HEK293 (cell line): Measurements from ENCODE around the gene LPP.

Experiments
- CTCF ChIA-PET: fragments of 350-600 bp; formaldehyde crosslinking; extraction: SDS; loops from one replicate; lab custom pipeline; 2021; ENCODE audit warnings: antibody characterized with exemption; lab: Yijun Ruan, JAX
- POLR2A ChIA-PET: fragments of 300-600 bp; formaldehyde crosslinking; extraction: SDS; loops from one replicate; lab custom pipeline; 2020; ENCODE audit warnings: antibody characterized with exemption, inconsistent platforms; lab: Yijun Ruan, JAX
- H3K27ac ChIP-seq: fragments of 200-500 bp; sonication (Bioruptor generic); 2 replicates; pipeline ENCODE4 v1.5.1; 2014; ENCODE audit warnings: low read depth, low read length, control low read depth, inconsistent platforms; ENCODE audit errors: extremely low read depth
- H3K36me3 ChIP-seq, 2 experiments: fragments of 200-500 bp in 1 of 2; sonication (Bioruptor generic) in 1 of 2; 1 replicate in 1 of 2; 2 replicates in 1 of 2; pipeline ENCODE4 v1.5.1; 2014 to 2017; ENCODE audit warnings: inconsistent platforms in 2 of 2, low read length in 2 of 2; ENCODE audit not compliant: control insufficient read depth in 2 of 2, insufficient read depth in 1 of 2
- H3K4me1 ChIP-seq: fragments of 200-500 bp; sonication (Bioruptor generic); 2 replicates; pipeline ENCODE4 v1.5.1; 2014; ENCODE audit warnings: mild to moderate bottlenecking, low read length, inconsistent platforms; ENCODE audit not compliant: control insufficient read depth, insufficient read depth
- H3K4me3 ChIP-seq: 2 replicates; pipeline ENCODE4 v1.5.1; 2011; ENCODE audit warnings: low read depth, mild to moderate bottlenecking, control low read depth, low read length, moderate library complexity
- H3K9me3 ChIP-seq: fragments of 200-500 bp; sonication (Bioruptor generic); 2 replicates; pipeline ENCODE4 v1.5.1; 2014; ENCODE audit warnings: low read depth, low read length, inconsistent platforms; ENCODE audit not compliant: control insufficient read depth, insufficient read depth
- BCL11B ChIP-seq: fragments of 450-650 bp; formaldehyde crosslinking; IDR thresholded peaks from 2 replicates; pipeline ENCODE4 v1.5.1; 2016; ENCODE audit warnings: low read depth, missing biosample characterization, missing genetic modification characterization
- MYNN ChIP-seq: fragments of 450-650 bp; formaldehyde crosslinking; IDR thresholded peaks from 2 replicates; pipeline ENCODE4 v1.5.1; 2016; ENCODE audit warnings: missing biosample characterization, missing genetic modification characterization, borderline replicate concordance
- PRDM1 ChIP-seq: fragments of 450-650 bp; formaldehyde crosslinking; IDR thresholded peaks from 2 replicates; pipeline ENCODE4; 2016; ENCODE audit warnings: missing biosample characterization, missing genetic modification characterization
- SETDB1 ChIP-seq: IDR thresholded peaks from one replicate; pipeline ENCODE4 v1.6.1; 2017; ENCODE audit warnings: mild to moderate bottlenecking, low read length, moderate library complexity, mixed read lengths; ENCODE audit not compliant: insufficient read length
- ZBTB21 ChIP-seq: fragments of 450-650 bp; formaldehyde crosslinking; IDR thresholded peaks from 2 replicates; pipeline ENCODE4 v1.5.1; 2017; ENCODE audit warnings: missing biosample characterization, missing genetic modification characterization
- ZBTB7A ChIP-seq: fragments of 450-650 bp; formaldehyde crosslinking; IDR thresholded peaks from 2 replicates; pipeline ENCODE4 v1.5.1; 2016; ENCODE audit warnings: low read depth, missing biosample characterization, missing genetic modification characterization
- ZIC2 ChIP-seq: fragments of 450-650 bp; formaldehyde crosslinking; IDR thresholded peaks from 2 replicates; pipeline ENCODE4 v1.5.1; 2016; ENCODE audit warnings: missing biosample characterization, missing genetic modification characterization
- ZNF146 ChIP-seq: fragments of 450-650 bp; formaldehyde crosslinking; IDR thresholded peaks from 2 replicates; pipeline ENCODE4 v1.5.1; 2016; ENCODE audit warnings: missing biosample characterization, missing genetic modification characterization
- ZNF157 ChIP-seq: fragments of 450-650 bp; formaldehyde crosslinking; IDR thresholded peaks from 2 replicates; pipeline ENCODE4 v1.5.1; 2016; ENCODE audit warnings: missing biosample characterization, missing genetic modification characterization
- ZNF24 ChIP-seq: fragments of 450-650 bp; formaldehyde crosslinking; IDR thresholded peaks from 2 replicates; pipeline ENCODE4 v1.5.1; 2016; ENCODE audit warnings: missing biosample characterization, missing genetic modification characterization
- ZNF37A ChIP-seq: fragments of 450-650 bp; IDR thresholded peaks from 2 replicates; pipeline ENCODE4 v1.5.1; 2018; ENCODE audit warnings: missing biosample characterization, missing genetic modification characterization
- ZNF391 ChIP-seq: fragments of 450-650 bp; formaldehyde crosslinking; IDR thresholded peaks from 2 replicates; pipeline ENCODE4 v1.5.1; 2016; ENCODE audit warnings: low read depth, missing biosample characterization, missing genetic modification characterization, borderline replicate concordance
- ZNF394 ChIP-seq: fragments of 450-650 bp; formaldehyde crosslinking; IDR thresholded peaks from 2 replicates; pipeline ENCODE4 v1.5.1; 2016; ENCODE audit warnings: missing biosample characterization, missing genetic modification characterization, mild to moderate bottlenecking, moderate library complexity, borderline replicate concordance
- ZNF544 ChIP-seq: fragments of 450-650 bp; formaldehyde crosslinking; IDR thresholded peaks from 2 replicates; pipeline ENCODE4 v1.5.0; 2017; ENCODE audit warnings: missing biosample characterization, missing genetic modification characterization
- ZNF664 ChIP-seq: fragments of 450-650 bp; formaldehyde crosslinking; IDR thresholded peaks from 2 replicates; pipeline ENCODE4 v1.5.1; 2016; ENCODE audit warnings: missing biosample characterization, missing genetic modification characterization
- TF ChIP-seq, protein P1 (sequence below): fragments of 450-650 bp; formaldehyde crosslinking; IDR thresholded peaks from 2 replicates; pipeline ENCODE4 v1.5.1; 2016; ENCODE audit warnings: missing biosample characterization, missing genetic modification characterization
- TF ChIP-seq, protein P2 (sequence below): IDR thresholded peaks from 2 replicates; pipeline ENCODE4 v1.6.1; 2011; ENCODE audit warnings: mild to moderate bottlenecking, low read depth, low read length, borderline replicate concordance
- TF ChIP-seq, protein P3 (sequence below): fragments of 450-650 bp; IDR thresholded peaks from 2 replicates; pipeline ENCODE4 v1.5.1; 2018; ENCODE audit warnings: missing biosample characterization, mild to moderate bottlenecking, missing genetic modification characterization
- TF ChIP-seq, protein P4 (sequence below): fragments of 450-650 bp; formaldehyde crosslinking; IDR thresholded peaks from 2 replicates; pipeline ENCODE4 v1.5.1; 2016; ENCODE audit warnings: missing biosample characterization, missing genetic modification characterization
- TF ChIP-seq, protein P5 (sequence below): fragments of 450-650 bp; formaldehyde crosslinking; IDR thresholded peaks from 2 replicates; pipeline ENCODE4 v1.5.1; 2016; ENCODE audit warnings: missing biosample characterization, missing genetic modification characterization, borderline replicate concordance
- TF ChIP-seq, protein P6 (sequence below): sonication (generic); formaldehyde crosslinking; IDR thresholded peaks from 2 replicates; pipeline ENCODE4 v1.8.1; 2022; ENCODE audit warnings: mild to moderate bottlenecking, moderate library complexity, missing genetic modification reagents

Gene LPP

DNA sequence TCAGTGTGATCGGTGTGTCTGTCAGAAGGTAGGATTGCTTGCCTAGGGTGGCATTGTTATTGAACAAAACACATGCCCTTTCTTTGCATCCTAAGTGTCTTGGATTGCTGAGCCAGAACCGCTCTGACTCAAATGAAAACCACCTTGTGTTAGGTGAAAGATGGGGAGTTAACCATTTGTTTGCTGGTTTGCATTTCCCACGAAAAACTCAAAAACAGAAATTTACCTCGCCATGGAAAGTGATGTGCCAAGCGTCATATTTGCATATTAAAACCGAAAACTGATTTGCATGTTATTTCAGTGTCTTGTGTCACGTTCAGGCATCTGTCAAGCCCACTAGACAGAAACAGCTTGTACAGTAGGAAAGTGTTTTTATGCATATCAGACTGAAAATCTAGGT is 543.2 kb downstream of the LPP start (continued):
- TF ChIP-seq, protein P1, sequence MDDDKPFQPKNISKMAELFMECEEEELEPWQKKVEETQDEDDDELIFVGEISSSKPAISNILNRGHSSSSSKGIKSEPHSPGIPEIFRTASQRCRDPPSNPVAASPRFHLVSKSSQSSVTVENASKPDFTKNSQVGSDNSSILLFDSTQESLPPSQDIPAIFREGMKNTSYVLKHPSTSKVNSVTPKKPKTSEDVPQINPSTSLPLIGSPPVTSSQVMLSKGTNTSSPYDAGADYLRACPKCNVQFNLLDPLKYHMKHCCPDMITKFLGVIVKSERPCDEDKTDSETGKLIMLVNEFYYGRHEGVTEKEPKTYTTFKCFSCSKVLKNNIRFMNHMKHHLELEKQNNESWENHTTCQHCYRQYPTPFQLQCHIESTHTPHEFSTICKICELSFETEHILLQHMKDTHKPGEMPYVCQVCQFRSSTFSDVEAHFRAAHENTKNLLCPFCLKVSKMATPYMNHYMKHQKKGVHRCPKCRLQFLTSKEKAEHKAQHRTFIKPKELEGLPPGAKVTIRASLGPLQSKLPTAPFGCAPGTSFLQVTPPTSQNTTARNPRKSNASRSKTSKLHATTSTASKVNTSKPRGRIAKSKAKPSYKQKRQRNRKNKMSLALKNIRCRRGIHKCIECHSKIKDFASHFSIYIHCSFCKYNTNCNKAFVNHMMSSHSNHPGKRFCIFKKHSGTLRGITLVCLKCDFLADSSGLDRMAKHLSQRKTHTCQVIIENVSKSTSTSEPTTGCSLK: no peak
- TF ChIP-seq MYNN (tag by site-specific recombination): no peak
- TF ChIP-seq, protein P2, sequence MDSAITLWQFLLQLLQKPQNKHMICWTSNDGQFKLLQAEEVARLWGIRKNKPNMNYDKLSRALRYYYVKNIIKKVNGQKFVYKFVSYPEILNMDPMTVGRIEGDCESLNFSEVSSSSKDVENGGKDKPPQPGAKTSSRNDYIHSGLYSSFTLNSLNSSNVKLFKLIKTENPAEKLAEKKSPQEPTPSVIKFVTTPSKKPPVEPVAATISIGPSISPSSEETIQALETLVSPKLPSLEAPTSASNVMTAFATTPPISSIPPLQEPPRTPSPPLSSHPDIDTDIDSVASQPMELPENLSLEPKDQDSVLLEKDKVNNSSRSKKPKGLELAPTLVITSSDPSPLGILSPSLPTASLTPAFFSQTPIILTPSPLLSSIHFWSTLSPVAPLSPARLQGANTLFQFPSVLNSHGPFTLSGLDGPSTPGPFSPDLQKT: no peak
- TF ChIP-seq BCL11B (tag by site-specific recombination): no peak
- TF ChIP-seq ZNF664 (tag by site-specific recombination): no peak

DNA sequence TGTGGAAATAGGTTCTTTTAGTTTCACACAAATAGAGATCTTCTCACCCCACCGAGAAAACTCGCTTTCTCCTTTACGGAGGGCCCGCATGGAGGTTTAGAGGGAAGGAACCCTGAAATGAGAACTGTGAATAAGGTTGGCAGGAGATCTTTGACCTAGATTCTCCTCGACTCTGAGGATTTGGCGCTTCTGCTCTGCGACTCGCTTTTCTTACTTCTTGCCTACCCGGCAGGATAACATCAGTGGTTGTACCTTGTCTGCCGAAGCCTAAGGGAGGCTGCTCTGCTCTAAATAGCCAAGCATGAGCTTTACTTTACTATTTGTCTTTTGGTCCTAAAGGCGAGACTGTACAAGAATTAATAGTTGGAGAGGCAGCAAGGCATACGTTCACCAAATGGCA is 544.5 kb downstream of the LPP start:
- H3K4me3 ChIP-seq: no peak overlapping the region
- ChIA-PET POLR2A (no interaction called here), CTCF (no interaction called here)
- no peaks in the 10 kb centered on the region for H3K4me1 ChIP-seq
- H3K9me3 ChIP-seq: no peaks in the 10 kb centered on the region
- H3K36me3 ChIP-seq: no peaks in the 10 kb centered on the region
- TF ChIP-seq ZIC2 (tag by site-specific recombination): no peak
- TF ChIP-seq ZNF544 (tag by site-specific recombination): no peak
- TF ChIP-seq, protein P3, sequence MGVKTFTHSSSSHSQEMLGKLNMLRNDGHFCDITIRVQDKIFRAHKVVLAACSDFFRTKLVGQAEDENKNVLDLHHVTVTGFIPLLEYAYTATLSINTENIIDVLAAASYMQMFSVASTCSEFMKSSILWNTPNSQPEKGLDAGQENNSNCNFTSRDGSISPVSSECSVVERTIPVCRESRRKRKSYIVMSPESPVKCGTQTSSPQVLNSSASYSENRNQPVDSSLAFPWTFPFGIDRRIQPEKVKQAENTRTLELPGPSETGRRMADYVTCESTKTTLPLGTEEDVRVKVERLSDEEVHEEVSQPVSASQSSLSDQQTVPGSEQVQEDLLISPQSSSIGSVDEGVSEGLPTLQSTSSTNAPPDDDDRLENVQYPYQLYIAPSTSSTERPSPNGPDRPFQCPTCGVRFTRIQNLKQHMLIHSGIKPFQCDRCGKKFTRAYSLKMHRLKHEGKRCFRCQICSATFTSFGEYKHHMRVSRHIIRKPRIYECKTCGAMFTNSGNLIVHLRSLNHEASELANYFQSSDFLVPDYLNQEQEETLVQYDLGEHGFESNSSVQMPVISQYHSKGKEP (tag by site-specific recombination): no peak
- no peak for TF ChIP-seq ZNF157 (tag by site-specific recombination)
- TF ChIP-seq ZNF394: no peak
- TF ChIP-seq SETDB1: no peak
- no peak for TF ChIP-seq PRDM1 (tag by site-specific recombination)
- TF ChIP-seq ZNF391 (tag by site-specific recombination): no peak
- TF ChIP-seq ZBTB21 (tag by site-specific recombination): no peak
- no peak overlapping the region for H3K27ac ChIP-seq

DNA sequence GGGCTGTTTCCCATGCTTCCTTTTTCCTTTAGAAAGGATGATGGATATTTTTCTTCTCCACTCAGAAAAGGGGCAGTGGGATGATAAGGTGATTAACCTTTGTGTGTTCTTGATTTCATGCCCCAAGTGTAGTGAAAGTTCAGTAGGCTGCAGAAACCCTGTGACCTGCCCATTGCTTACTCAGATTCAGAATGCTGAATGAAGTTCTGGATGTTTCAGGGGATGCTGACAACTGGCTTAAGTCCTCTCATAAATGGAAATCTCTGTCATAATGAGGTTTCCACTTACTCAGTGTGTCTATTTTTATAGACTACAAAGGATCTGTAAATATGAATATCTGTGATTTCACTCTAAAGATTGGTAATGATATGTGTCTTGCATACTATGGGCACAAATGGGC is 546.5 kb downstream of the LPP start:
- Histone ChIP-seq H3K9me3 (no peaks in the 10 kb centered on the region), H3K4me3 (no peak overlapping the region), H3K4me1 (no peaks in the 10 kb centered on the region), H3K36me3 (no peaks in the 10 kb centered on the region), H3K27ac (no peak overlapping the region)
- ChIA-PET CTCF (interaction anchor here (0.6 kb wide), 1 partner anchor 42 kb away, joined by 3 read pairs; no protein-coding TSS in a partner anchor), POLR2A (no interaction called here)
- TF ChIP-seq, protein P4, sequence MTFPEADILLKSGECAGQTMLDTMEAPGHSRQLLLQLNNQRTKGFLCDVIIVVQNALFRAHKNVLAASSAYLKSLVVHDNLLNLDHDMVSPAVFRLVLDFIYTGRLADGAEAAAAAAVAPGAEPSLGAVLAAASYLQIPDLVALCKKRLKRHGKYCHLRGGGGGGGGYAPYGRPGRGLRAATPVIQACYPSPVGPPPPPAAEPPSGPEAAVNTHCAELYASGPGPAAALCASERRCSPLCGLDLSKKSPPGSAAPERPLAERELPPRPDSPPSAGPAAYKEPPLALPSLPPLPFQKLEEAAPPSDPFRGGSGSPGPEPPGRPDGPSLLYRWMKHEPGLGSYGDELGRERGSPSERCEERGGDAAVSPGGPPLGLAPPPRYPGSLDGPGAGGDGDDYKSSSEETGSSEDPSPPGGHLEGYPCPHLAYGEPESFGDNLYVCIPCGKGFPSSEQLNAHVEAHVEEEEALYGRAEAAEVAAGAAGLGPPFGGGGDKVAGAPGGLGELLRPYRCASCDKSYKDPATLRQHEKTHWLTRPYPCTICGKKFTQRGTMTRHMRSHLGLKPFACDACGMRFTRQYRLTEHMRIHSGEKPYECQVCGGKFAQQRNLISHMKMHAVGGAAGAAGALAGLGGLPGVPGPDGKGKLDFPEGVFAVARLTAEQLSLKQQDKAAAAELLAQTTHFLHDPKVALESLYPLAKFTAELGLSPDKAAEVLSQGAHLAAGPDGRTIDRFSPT (tag by site-specific recombination): no peak
- TF ChIP-seq, protein P5, sequence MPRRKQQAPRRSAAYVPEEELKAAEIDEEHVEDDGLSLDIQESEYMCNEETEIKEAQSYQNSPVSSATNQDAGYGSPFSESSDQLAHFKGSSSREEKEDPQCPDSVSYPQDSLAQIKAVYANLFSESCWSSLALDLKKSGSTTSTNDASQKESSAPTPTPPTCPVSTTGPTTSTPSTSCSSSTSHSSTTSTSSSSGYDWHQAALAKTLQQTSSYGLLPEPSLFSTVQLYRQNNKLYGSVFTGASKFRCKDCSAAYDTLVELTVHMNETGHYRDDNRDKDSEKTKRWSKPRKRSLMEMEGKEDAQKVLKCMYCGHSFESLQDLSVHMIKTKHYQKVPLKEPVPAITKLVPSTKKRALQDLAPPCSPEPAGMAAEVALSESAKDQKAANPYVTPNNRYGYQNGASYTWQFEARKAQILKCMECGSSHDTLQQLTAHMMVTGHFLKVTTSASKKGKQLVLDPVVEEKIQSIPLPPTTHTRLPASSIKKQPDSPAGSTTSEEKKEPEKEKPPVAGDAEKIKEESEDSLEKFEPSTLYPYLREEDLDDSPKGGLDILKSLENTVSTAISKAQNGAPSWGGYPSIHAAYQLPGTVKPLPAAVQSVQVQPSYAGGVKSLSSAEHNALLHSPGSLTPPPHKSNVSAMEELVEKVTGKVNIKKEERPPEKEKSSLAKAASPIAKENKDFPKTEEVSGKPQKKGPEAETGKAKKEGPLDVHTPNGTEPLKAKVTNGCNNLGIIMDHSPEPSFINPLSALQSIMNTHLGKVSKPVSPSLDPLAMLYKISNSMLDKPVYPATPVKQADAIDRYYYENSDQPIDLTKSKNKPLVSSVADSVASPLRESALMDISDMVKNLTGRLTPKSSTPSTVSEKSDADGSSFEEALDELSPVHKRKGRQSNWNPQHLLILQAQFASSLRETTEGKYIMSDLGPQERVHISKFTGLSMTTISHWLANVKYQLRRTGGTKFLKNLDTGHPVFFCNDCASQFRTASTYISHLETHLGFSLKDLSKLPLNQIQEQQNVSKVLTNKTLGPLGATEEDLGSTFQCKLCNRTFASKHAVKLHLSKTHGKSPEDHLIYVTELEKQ: no peak
- TF ChIP-seq ZBTB7A (tag by site-specific recombination): no peak
- no peak for TF ChIP-seq ZNF37A (tag by site-specific recombination)
- TF ChIP-seq, protein P6, sequence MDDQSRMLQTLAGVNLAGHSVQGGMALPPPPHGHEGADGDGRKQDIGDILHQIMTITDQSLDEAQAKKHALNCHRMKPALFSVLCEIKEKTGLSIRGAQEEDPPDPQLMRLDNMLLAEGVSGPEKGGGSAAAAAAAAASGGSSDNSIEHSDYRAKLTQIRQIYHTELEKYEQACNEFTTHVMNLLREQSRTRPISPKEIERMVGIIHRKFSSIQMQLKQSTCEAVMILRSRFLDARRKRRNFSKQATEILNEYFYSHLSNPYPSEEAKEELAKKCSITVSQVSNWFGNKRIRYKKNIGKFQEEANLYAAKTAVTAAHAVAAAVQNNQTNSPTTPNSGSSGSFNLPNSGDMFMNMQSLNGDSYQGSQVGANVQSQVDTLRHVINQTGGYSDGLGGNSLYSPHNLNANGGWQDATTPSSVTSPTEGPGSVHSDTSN (CRISPR knock-in tag): no peak
- TF ChIP-seq ZNF394: no peak
- TF ChIP-seq ZNF24: no peak
- no peak for TF ChIP-seq ZNF146 (tag by site-specific recombination)
